HFFc6 (cell line): ENCODE measurements around the gene ELMO2. TPM values are rescaled to one million over a fixed set of nuclear protein-coding genes. Genes with fewer than 3 reads are reported as not detected.
A peak's percentile ranks its signal among the peaks of the same experiment; 100 is the strongest.

Source experiments
- DNase-seq: peaks from one replicate; pipeline ENCODE4 v3.0.0-alpha.2; 2018
- H3K27ac Mint-ChIP-seq: 2 replicates; pipeline ENCODE4 v1.8.0; 2020; ENCODE audit warnings: mild to moderate bottlenecking, mixed read lengths
- H3K27me3 Mint-ChIP-seq: 2 replicates; pipeline ENCODE4 v1.8.0; 2021; ENCODE audit warnings: mild to moderate bottlenecking, moderate library complexity, mixed read lengths; ENCODE audit not compliant: insufficient read depth
- H3K36me3 Mint-ChIP-seq: 2 replicates; pipeline ENCODE4 v1.8.0; 2021; ENCODE audit warnings: low read depth, mixed read lengths
- H3K4me1 Mint-ChIP-seq: 2 replicates; pipeline ENCODE4 v1.8.0; 2020; ENCODE audit warnings: low read depth, mixed read lengths
- H3K4me3 Mint-ChIP-seq: 2 replicates; pipeline ENCODE4 v1.8.0; 2020; ENCODE audit warnings: mild to moderate bottlenecking, moderate library complexity, mixed read lengths
- H3K9me3 Mint-ChIP-seq: 2 replicates; pipeline ENCODE4 v1.8.0; 2020; ENCODE audit warnings: mild to moderate bottlenecking, mixed read lengths
- CTCF ChIP-seq: fragments of 200-600 bp; sonication (generic); IDR thresholded peaks from 2 replicates; pipeline ENCODE4 v1.5.0; 2021; ENCODE audit warnings: antibody characterized with exemption, mild to moderate bottlenecking
- total RNA-seq, 6 experiments: library from RNA; stranded (reverse); fragmentation: NEBNext Ultra II Directional; extraction: Animal tissue kit (Norgen Biotek cat#: 25700); gene quantifications; 2 replicates in 1 of 6; 3 replicates in 5 of 6; pipeline ENCODE4 v1.2.3, GENCODE V29; 2021

ELMO2 gene
- total RNA-seq, 6 experiments from 2014 or later: 39.3 to 48.0 (median 44.3) TPM

GRCh38 chr20:46406986-46407670 lies 713 bp upstream of the ELMO2 start:
- peak; percentile 20 for DNase-seq
- H3K27ac Mint-ChIP-seq: peak overlapping the region; percentile 92
- peak; percentile 21; the same call in 1 of the 2 replicates for TF ChIP-seq CTCF

GRCh38 chr20:46402331-46402811 lies 4.0 kb downstream of the ELMO2 start:
- Mint-ChIP-seq H3K9me3 (no peaks in the 10 kb centered on the region), H3K36me3 (peaks cover 10% of the 10 kb centered on the region; the same call in 1 of the 2 replicates), H3K27me3 (peaks cover 8% of the 10 kb centered on the region; the same call in 1 of the 2 replicates), H3K4me1 (peaks cover 67% of the 10 kb centered on the region), H3K27ac (peak overlapping the region; percentile 97), H3K4me3 (peak overlapping the region; percentile 86)
- DNase-seq: peak; percentile 4
- no peak for TF ChIP-seq CTCF

More at GRCh38 chr20:46406986-46407670, 713 bp upstream of the ELMO2 start:
- H3K4me1 Mint-ChIP-seq: peaks cover 55% of the 10 kb centered on the region
- H3K4me3 Mint-ChIP-seq: peak overlapping the region; percentile 95
- peaks cover 4% of the 10 kb centered on the region for H3K27me3 Mint-ChIP-seq
- H3K36me3 Mint-ChIP-seq: peaks cover 5% of the 10 kb centered on the region; the same call in 1 of the 2 replicates
- no peaks in the 10 kb centered on the region for H3K9me3 Mint-ChIP-seq

- Mint-ChIP-seq H3K4me1 (peaks cover 61% of the 10 kb centered on the region), H3K27me3 (peaks cover 7% of the 10 kb centered on the region; the same call in 1 of the 2 replicates), H3K9me3 (no peaks in the 10 kb centered on the region), H3K4me3 (peak overlapping the region; percentile 86), H3K27ac (peak overlapping the region; percentile 97), H3K36me3 (peaks cover 10% of the 10 kb centered on the region; the same call in 1 of the 2 replicates)
- no peak for TF ChIP-seq CTCF
- DNase-seq: no peak
Observed at GRCh38 chr20:46401478-46401860, 4.9 kb downstream of the ELMO2 start.

- Mint-ChIP-seq H3K9me3 (no peaks in the 10 kb centered on the region), H3K27me3 (peaks cover 8% of the 10 kb centered on the region; the same call in 1 of the 2 replicates), H3K4me3 (peak overlapping the region; percentile 86), H3K36me3 (peaks cover 10% of the 10 kb centered on the region; the same call in 1 of the 2 replicates), H3K4me1 (peaks cover 61% of the 10 kb centered on the region), H3K27ac (peak overlapping the region; percentile 97)
- DNase-seq: peak; percentile 77
- no peak; the same call in 1 of the 2 replicates for TF ChIP-seq CTCF
Observed at GRCh38 chr20:46400828-46401477, 5.5 kb downstream of the ELMO2 start.

GRCh38 chr20:46400253-46400652 lies 6.2 kb downstream of the ELMO2 start:
- H3K27me3 Mint-ChIP-seq: peaks cover 8% of the 10 kb centered on the region; the same call in 1 of the 2 replicates
- H3K4me1 Mint-ChIP-seq: peaks cover 58% of the 10 kb centered on the region
- H3K4me3 Mint-ChIP-seq: peak overlapping the region; percentile 86
- peaks cover 9% of the 10 kb centered on the region; the same call in 1 of the 2 replicates for H3K36me3 Mint-ChIP-seq
- peak; percentile 76 for DNase-seq
- no peaks in the 10 kb centered on the region for H3K9me3 Mint-ChIP-seq
- peak; percentile 45 for TF ChIP-seq CTCF
- H3K27ac Mint-ChIP-seq: peak overlapping the region; percentile 97
